WTC11 (cell line): ENCODE results near the gene NDOR1. TPM values are rescaled to one million over a fixed set of nuclear protein-coding genes. Genes with fewer than 3 reads are reported as not detected.

ENCODE experiments used
- ATF2 ChIP-seq: sonication (generic); formaldehyde crosslinking; IDR thresholded peaks from 2 replicates; pipeline ENCODE4 v1.8.1; 2022; ENCODE audit warnings: low read depth, missing genetic modification reagents, borderline replicate concordance
- CBFB ChIP-seq: sonication (generic); formaldehyde crosslinking; IDR thresholded peaks from 2 replicates; pipeline ENCODE4 v1.8.1; 2022; ENCODE audit warnings: mild to moderate bottlenecking, low read depth, missing genetic modification reagents
- CREB1 ChIP-seq: sonication (generic); formaldehyde crosslinking; IDR thresholded peaks from 2 replicates; pipeline ENCODE4 v1.8.0; 2023; ENCODE audit warnings: mild to moderate bottlenecking, missing genetic modification reagents
- ERG ChIP-seq: fragments of 250-450 bp; sonication (Bioruptor Pico); IDR thresholded peaks from 2 replicates; pipeline ENCODE4 v1.8.0; 2021; ENCODE audit warnings: mild to moderate bottlenecking
- GTF2I ChIP-seq: fragments of 250-450 bp; sonication (Bioruptor Pico); conservative IDR thresholded peaks from 2 replicates; pipeline ENCODE4 v1.4.0; 2021; ENCODE audit warnings: mild to moderate bottlenecking
- MLX ChIP-seq: sonication (generic); formaldehyde crosslinking; IDR thresholded peaks from 2 replicates; pipeline ENCODE4 v1.8.1; 2023; ENCODE audit warnings: mild to moderate bottlenecking, missing genetic modification reagents, moderate library complexity
- MYBL2 ChIP-seq: sonication (generic); formaldehyde crosslinking; IDR thresholded peaks from 2 replicates; pipeline ENCODE4 v1.8.1; 2023; ENCODE audit warnings: mild to moderate bottlenecking, moderate library complexity, missing genetic modification reagents
- NR1H2 ChIP-seq: sonication (generic); formaldehyde crosslinking; IDR thresholded peaks from 2 replicates; pipeline ENCODE4 v1.9.0; 2021; ENCODE audit warnings: mild to moderate bottlenecking, moderate library complexity, missing genetic modification reagents
- ZNF512 ChIP-seq: sonication (generic); formaldehyde crosslinking; IDR thresholded peaks from 2 replicates; pipeline ENCODE4 v1.8.1; 2022; ENCODE audit warnings: missing genetic modification reagents, borderline replicate concordance
- total RNA-seq: library from RNA; stranded (reverse); gene quantifications from 3 replicates; pipeline ENCODE4 v1.2.3, GENCODE V29; 2021
- TF ChIP-seq, protein P1 (sequence below): sonication (generic); formaldehyde crosslinking; conservative IDR thresholded peaks from 2 replicates; pipeline ENCODE4 v1.8.1; 2022; ENCODE audit warnings: mild to moderate bottlenecking, missing genetic modification reagents
- TF ChIP-seq, protein P2 (sequence below): fragments of 200-600 bp; IDR thresholded peaks from 2 replicates; pipeline ENCODE4 v1.8.0; 2022; ENCODE audit warnings: antibody characterized with exemption
- TF ChIP-seq, protein P3 (sequence below): sonication (generic); formaldehyde crosslinking; conservative IDR thresholded peaks from 2 replicates; pipeline ENCODE4 v1.8.1; 2023; ENCODE audit warnings: mild to moderate bottlenecking, low read depth, missing genetic modification reagents, moderate library complexity
- TF ChIP-seq, protein P4 (sequence below): fragments of 250-450 bp; sonication (Bioruptor Pico); IDR thresholded peaks from 2 replicates; pipeline ENCODE4 v2.1.2; 2022; ENCODE audit warnings: mild to moderate bottlenecking, moderate library complexity

Gene NDOR1
- total RNA-seq, 1 experiment from 2014 or later, result 49.0 TPM

DNA sequence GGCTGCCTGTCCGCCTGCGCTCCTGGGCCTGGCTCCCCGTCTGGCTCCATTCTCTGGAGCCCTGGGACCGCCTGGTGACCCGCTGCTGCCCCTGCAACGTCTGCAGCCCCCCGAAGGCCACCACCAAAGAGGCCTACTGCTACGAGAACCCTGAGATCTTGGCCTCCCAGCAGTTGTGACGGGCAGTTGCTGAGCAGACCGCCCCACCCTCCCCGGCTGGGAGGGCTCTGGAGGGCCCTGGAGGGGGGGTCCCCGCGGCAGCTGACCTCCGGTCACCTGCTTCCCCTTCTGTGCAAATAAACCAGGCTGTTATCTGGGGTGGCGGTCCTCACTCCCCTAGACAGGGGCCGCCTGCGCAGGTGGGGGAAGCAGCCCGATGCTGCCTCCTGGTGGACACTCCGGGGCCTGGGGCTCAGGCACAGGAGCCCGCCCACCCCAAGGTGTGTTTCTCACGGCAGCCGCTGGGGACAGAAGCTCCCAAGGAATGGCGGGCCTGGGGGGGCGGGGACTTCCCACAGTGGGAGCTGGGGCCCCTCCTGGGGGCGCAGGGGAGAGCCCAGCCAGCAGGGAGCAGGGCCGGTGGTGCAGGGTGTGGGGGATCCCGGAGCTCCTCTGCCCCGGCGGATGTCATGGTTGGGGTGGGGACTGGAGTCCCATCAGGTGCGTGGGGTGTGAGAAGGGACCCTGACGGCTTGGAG is 30.9 kb downstream of the NDOR1 start (continued):
- TF ChIP-seq, protein P1, sequence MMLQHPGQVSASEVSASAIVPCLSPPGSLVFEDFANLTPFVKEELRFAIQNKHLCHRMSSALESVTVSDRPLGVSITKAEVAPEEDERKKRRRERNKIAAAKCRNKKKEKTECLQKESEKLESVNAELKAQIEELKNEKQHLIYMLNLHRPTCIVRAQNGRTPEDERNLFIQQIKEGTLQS (CRISPR knock-in tag), result no peak
- TF ChIP-seq CBFB (CRISPR knock-in tag), result no peak
- TF ChIP-seq, protein P2, sequence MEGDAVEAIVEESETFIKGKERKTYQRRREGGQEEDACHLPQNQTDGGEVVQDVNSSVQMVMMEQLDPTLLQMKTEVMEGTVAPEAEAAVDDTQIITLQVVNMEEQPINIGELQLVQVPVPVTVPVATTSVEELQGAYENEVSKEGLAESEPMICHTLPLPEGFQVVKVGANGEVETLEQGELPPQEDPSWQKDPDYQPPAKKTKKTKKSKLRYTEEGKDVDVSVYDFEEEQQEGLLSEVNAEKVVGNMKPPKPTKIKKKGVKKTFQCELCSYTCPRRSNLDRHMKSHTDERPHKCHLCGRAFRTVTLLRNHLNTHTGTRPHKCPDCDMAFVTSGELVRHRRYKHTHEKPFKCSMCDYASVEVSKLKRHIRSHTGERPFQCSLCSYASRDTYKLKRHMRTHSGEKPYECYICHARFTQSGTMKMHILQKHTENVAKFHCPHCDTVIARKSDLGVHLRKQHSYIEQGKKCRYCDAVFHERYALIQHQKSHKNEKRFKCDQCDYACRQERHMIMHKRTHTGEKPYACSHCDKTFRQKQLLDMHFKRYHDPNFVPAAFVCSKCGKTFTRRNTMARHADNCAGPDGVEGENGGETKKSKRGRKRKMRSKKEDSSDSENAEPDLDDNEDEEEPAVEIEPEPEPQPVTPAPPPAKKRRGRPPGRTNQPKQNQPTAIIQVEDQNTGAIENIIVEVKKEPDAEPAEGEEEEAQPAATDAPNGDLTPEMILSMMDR, result peak; percentile 98
- no peak for TF ChIP-seq MLX (CRISPR knock-in tag)
- TF ChIP-seq MYBL2 (CRISPR knock-in tag), result no peak
- no peak for TF ChIP-seq ZNF512
- TF ChIP-seq NR1H2 (CRISPR knock-in tag), result no peak
- no peak for TF ChIP-seq GTF2I (CRISPR knock-in tag)
- TF ChIP-seq, protein P3, sequence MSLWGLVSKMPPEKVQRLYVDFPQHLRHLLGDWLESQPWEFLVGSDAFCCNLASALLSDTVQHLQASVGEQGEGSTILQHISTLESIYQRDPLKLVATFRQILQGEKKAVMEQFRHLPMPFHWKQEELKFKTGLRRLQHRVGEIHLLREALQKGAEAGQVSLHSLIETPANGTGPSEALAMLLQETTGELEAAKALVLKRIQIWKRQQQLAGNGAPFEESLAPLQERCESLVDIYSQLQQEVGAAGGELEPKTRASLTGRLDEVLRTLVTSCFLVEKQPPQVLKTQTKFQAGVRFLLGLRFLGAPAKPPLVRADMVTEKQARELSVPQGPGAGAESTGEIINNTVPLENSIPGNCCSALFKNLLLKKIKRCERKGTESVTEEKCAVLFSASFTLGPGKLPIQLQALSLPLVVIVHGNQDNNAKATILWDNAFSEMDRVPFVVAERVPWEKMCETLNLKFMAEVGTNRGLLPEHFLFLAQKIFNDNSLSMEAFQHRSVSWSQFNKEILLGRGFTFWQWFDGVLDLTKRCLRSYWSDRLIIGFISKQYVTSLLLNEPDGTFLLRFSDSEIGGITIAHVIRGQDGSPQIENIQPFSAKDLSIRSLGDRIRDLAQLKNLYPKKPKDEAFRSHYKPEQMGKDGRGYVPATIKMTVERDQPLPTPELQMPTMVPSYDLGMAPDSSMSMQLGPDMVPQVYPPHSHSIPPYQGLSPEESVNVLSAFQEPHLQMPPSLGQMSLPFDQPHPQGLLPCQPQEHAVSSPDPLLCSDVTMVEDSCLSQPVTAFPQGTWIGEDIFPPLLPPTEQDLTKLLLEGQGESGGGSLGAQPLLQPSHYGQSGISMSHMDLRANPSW (CRISPR knock-in tag), result no peak
- TF ChIP-seq, protein P4, sequence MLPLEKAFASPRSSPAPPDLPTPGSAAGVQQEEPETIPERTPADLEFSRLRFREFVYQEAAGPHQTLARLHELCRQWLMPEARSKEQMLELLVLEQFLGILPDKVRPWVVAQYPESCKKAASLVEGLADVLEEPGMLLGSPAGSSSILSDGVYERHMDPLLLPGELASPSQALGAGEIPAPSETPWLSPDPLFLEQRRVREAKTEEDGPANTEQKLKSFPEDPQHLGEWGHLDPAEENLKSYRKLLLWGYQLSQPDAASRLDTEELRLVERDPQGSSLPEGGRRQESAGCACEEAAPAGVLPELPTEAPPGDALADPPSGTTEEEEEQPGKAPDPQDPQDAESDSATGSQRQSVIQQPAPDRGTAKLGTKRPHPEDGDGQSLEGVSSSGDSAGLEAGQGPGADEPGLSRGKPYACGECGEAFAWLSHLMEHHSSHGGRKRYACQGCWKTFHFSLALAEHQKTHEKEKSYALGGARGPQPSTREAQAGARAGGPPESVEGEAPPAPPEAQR (CRISPR knock-in tag), result no peak
- TF ChIP-seq ERG (CRISPR knock-in tag), result no peak
- TF ChIP-seq CREB1, result no peak; the same call in 1 of the 2 replicates
- TF ChIP-seq ATF2 (CRISPR knock-in tag), result no peak
